ENCODE measurements around the gene SMAD3. TPM values are rescaled to one million over a fixed set of nuclear protein-coding genes. Genes with fewer than 3 reads are reported as not detected.
"Not testable (repeated sequence)": the region's sequence is repeated elsewhere in the genome, so short reads cannot be mapped to it uniquely, and the experiment has no call there.

Gene SMAD3
- total RNA-seq (ENCODE audit: low replicate concordance): 53.6 and 96.3 TPM in 2 replicates

DNA sequence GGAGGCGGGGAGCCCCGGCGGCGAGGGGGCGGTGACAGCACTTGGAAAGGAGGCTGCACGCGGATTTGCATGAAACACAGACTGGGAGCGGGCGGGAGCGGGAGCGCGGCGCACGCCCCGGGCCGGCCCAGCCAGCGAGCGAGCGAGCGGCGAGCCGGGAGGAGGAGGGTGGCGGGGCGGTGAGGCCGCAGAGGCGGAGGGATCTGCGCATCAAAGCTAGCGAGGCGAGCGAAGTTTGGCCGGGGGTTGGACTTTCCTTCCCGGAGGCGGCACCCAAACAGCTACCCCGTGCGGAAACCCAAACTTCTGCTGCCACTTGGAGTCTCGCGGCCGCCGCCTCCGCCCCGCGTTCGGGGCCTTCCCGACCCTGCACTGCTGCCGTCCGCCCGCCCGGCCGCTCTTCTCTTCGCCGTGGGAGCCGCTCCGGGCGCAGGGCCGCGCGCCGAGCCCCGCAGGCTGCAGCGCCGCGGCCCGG is at the start of gene SMAD3:
Gene SMAD3 (plus strand): TSS at position 72 of the 475 bp plus-strand sequence. CDS start 553 bp downstream, outside the sequence.
- H3K4me3 ChIP-seq (ENCODE audit: low read depth, low read length): peak within 1 kb of the TSS; percentile 96
- peak; percentile 95 for DNase-seq (ENCODE audit: low read depth)
- TF ChIP-seq, protein P1, sequence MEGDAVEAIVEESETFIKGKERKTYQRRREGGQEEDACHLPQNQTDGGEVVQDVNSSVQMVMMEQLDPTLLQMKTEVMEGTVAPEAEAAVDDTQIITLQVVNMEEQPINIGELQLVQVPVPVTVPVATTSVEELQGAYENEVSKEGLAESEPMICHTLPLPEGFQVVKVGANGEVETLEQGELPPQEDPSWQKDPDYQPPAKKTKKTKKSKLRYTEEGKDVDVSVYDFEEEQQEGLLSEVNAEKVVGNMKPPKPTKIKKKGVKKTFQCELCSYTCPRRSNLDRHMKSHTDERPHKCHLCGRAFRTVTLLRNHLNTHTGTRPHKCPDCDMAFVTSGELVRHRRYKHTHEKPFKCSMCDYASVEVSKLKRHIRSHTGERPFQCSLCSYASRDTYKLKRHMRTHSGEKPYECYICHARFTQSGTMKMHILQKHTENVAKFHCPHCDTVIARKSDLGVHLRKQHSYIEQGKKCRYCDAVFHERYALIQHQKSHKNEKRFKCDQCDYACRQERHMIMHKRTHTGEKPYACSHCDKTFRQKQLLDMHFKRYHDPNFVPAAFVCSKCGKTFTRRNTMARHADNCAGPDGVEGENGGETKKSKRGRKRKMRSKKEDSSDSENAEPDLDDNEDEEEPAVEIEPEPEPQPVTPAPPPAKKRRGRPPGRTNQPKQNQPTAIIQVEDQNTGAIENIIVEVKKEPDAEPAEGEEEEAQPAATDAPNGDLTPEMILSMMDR (IDR thresholded peaks at IDR 0.05; ENCODE audit: insufficient read depth, low read length): peak; percentile 2

DNA sequence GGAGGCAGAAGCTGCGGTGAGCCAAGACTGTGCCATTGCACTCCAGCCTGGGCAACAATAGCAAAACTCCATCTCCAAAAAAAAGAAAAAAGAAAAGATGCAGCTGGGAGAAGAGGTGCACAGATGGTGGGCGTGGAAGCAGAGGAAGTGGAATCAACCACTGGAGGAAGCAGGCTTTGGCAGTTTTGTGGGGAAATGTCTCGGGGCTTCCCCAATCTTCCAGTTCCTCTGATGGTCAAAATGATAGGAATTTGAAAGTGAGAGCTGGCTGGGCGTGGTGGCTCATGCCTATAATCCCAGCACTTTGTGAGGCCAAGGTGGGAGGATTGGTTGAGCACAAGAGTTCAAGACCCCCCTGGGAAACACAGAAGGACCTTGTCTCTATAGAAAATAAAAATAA is 48.1 kb upstream of the SMAD3 start:
- no peak overlapping the region for H3K4me3 ChIP-seq (ENCODE audit: low read depth, low read length)
- TF ChIP-seq, protein P1 (IDR thresholded peaks at IDR 0.05; ENCODE audit: insufficient read depth, low read length): no peak
- no peak for DNase-seq (ENCODE audit: low read depth)

DNA sequence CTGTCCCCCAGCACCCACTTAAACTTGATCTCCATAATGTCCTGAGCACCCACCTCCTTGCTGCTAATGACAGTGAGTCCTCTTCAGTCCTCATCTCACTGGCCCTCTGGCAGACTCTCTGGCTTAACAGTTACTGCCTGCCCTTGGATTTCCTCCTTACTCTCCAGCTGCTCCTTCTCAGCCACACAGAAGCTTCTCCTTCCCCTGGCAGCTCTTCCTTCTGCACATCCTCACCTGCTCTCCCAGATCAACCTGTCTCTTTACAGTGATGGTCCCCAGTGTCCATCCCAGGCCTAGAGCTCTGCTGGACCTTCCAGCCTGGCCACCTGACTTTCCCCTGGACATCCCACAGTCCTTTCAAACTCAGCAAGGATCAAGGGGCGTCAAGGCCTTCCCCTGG is 47.4 kb upstream of the SMAD3 start:
- no peak for DNase-seq (ENCODE audit: low read depth)

DNA sequence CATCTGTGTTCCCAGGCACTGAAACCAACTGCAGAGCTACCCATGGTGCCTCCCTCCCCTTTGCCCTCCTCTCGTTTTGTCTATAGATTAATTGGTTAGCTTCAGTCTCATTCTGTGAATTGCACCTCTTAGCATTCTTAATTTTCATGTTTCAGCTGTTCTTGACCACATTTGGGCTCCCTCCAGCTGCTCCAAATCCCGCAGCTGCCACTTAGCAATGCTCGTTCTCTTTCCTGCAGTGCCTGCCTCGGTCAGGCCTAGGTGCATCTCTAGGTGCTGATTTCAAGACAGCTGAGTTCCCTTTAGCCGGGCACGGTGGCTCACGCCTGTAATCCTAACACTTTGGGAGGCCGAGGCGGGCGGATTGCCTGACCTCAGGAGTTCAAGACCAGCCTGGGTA is 47.0 kb upstream of the SMAD3 start:
- no peak for DNase-seq (ENCODE audit: low read depth)
- no peak overlapping the region for H3K4me3 ChIP-seq (ENCODE audit: low read depth, low read length)
- TF ChIP-seq, protein P1 (IDR thresholded peaks at IDR 0.05; ENCODE audit: insufficient read depth, low read length): no peak

More for the DNA sequence above, 47.4 kb upstream of the SMAD3 start:
- TF ChIP-seq, protein P1 (IDR thresholded peaks at IDR 0.05; ENCODE audit: insufficient read depth, low read length): no peak
- H3K4me3 ChIP-seq (ENCODE audit: low read depth, low read length): no peak overlapping the region

DNA sequence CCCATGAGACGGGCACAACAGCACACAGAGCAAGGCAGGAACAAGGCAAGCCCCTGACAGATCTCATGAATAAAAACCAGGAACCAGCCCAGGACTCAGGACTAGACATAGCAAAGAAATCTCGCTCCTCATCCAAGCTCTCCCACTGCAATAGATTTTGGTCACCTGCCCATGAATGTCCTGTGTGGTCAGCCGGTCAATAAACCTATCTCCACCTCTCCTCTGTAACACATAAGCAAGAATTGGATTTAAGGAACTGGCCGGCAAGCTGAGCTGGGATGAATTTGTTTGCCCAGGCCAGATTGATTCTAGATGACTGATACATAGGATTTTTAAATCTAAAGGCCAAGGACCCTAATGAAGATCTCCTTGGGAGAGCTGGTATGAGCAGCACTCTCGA is 46.3 kb upstream of the SMAD3 start:
- TF ChIP-seq, protein P1 (IDR thresholded peaks at IDR 0.05; ENCODE audit: insufficient read depth, low read length): no peak
- no peak for DNase-seq (ENCODE audit: low read depth)
- H3K4me3 ChIP-seq (ENCODE audit: low read depth, low read length): no peak overlapping the region

DNA sequence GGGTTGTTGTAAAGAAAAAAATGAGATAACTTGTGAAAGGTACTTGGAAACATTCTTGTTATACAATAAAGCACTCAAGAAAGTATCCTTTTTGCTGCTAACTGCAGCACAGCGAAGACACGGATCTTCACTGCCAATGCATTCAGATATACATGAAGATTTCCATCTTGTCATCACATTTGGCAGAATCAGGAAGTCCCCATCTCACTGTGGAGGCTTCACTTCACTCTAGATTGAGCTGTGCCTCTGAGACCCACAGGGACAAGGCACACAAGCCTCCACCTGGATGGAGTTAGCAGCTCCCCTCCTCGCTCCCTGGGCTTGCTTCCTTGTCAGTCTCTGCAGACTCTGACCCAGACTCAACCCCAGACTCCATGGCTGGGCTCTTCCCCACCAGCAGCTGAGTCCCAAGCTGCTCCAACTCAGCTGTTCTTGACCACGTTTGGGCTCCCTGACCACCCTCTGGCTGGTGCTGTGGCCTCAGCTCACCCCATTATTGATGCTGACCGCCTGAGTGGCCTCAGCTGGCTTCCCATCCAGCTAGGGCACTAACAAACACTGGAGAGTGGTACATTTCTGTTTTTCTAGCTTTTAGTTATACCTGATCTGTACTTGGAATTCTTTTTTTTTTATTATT is 45.4 kb upstream of the SMAD3 start:
- TF ChIP-seq, protein P1 (IDR thresholded peaks at IDR 0.05; ENCODE audit: insufficient read depth, low read length): no peak
- no peak overlapping the region for H3K4me3 ChIP-seq (ENCODE audit: low read depth, low read length)

DNA sequence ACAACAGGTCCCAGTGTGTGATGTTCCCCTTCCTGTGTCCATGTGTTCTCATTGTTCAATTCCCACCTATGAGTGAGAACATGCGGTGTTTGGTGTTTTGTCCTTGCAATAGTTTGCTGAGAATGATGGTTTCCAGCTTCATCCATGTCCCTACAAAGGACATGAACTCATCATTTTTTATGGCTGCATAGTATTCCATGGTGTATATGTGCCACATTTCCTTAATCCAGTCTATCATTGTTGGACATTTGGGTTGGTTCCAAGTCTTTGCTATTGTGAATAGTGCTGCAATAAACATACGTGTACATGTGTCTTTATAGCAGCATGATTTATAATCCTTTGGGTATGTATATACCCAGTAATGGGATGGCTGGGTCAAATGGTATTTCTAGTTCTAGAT is 44.7 kb upstream of the SMAD3 start:
- not testable (repeated sequence) for DNase-seq (ENCODE audit: low read depth); H3K4me3 ChIP-seq (ENCODE audit: low read depth, low read length)

More for the DNA sequence above, 45.4 kb upstream of the SMAD3 start:
- no peak for DNase-seq (ENCODE audit: low read depth)
